ENCODE results near the gene LAMB4. TPM values are rescaled to one million over a fixed set of nuclear protein-coding genes. Genes with fewer than 3 reads are reported as not detected.

LAMB4 gene
- total and polyA plus RNA-seq, 2 of the 4 experiments (the other 2 are of a cell fraction), result 0.12 to 0.18 TPM

- no peak overlapping the region for H4K91ac ChIP-seq (ENCODE audit: insufficient read depth, low read depth, low read length)
- no CpG with 5 or more reads among the region's 2 CpGs for WGBS, 2 experiments (ENCODE audit: extremely low coverage in 2 of 2, insufficient read length in 1 of 2)
- no peak overlapping the region for H3K23ac ChIP-seq (ENCODE audit: low read depth, low read length)
- no peak overlapping the region for H2AK9ac ChIP-seq (replicated peaks; ENCODE audit: low read depth, low read length, poor library complexity)
- H2BK15ac ChIP-seq (ENCODE audit: low read depth, low read length), result no peak overlapping the region
- no peaks in the 10 kb centered on the region for H3K79me1 ChIP-seq (ENCODE audit: low read depth in 1 of 2, low read length in 2 of 2)
- H3K4ac ChIP-seq (ENCODE audit: low read depth, low read length), result peak overlapping the region; percentile 4; the same call in 1 of the 2 replicates
- TF ChIP-seq CTCF (conservative IDR thresholded peaks at IDR 0.05; ENCODE audit: low read depth, low read length), result no peak
- no peak for TF ChIP-seq RCOR1 (IDR thresholded peaks at IDR 0.05; ENCODE audit: insufficient replicate concordance, low read length)
- TF ChIP-seq MAFK (IDR thresholded peaks at IDR 0.05; ENCODE audit: low read depth, low read length), result no peak
- no peak for TF ChIP-seq BHLHE40 (IDR thresholded peaks at IDR 0.05; ENCODE audit: low read depth, low read length)
- no peak for TF ChIP-seq CHD1 (IDR thresholded peaks at IDR 0.05; ENCODE audit: low read depth, low read length)
- no peak for TF ChIP-seq MXI1 (IDR thresholded peaks at IDR 0.05; ENCODE audit: borderline replicate concordance, low read depth, low read length)
- no peak for TF ChIP-seq RFX5 (IDR thresholded peaks at IDR 0.05; ENCODE audit: low read depth, low read length)
- no peak for TF ChIP-seq ELK1 (IDR thresholded peaks at IDR 0.05; ENCODE audit: borderline replicate concordance, low read depth, low read length)
- TF ChIP-seq SMC3 (IDR thresholded peaks at IDR 0.05; ENCODE audit: low read depth, low read length), result no peak
- TF ChIP-seq USF2 (IDR thresholded peaks at IDR 0.05; ENCODE audit: low read depth, low read length), result no peak
- no peak for TF ChIP-seq MAZ (IDR thresholded peaks at IDR 0.05; ENCODE audit: borderline replicate concordance, low read depth, low read length)
- no peak for TF ChIP-seq RAD21 (IDR thresholded peaks at IDR 0.05; ENCODE audit: low read length)
- no peak for TF ChIP-seq CEBPB (IDR thresholded peaks at IDR 0.05; ENCODE audit: low read depth, low read length)
- TF ChIP-seq POLR2A (IDR thresholded peaks at IDR 0.05; ENCODE audit: low read depth, low read length), result no peak
- no peak for TF ChIP-seq NFE2L2 (IDR thresholded peaks at IDR 0.05; ENCODE audit: low read depth, low read length)
- no peak for TF ChIP-seq FOS (IDR thresholded peaks at IDR 0.05; ENCODE audit: low read depth, low read length)
- 0 out of 4 replicates have a peak overlapping the region, but pooled peaks of 1 of the 2 experiments have one; percentile 1 for H4K8ac ChIP-seq (ENCODE audit: low read depth in 2 of 2, low read length in 2 of 2)
- POLR2A ChIA-PET (ENCODE audit: unreplicated experiment), result no interaction called here
- no TSS peak for BruUV-seq (replicated peaks)
- H3K14ac ChIP-seq (replicated peaks; ENCODE audit: low read depth, low read length), result no peak overlapping the region; the same call in 1 of the 2 replicates
- H2BK5ac ChIP-seq (ENCODE audit: low read depth, low read length, poor library complexity, severe bottlenecking), result no peak overlapping the region
- dilution Hi-C loops (cut with HindIII; ENCODE audit: low sequenced_read_pairs, unreplicated experiment), result no loop called here
- CTCF ChIA-PET, result interaction anchor here (0.9 to 1.3 kb wide), 2 partner anchors 10 to 18 kb away, joined by 3 to 4 read pairs; no protein-coding TSS in a partner anchor
- H2BK20ac ChIP-seq (ENCODE audit: low read depth, low read length), result no peak overlapping the region
- no peaks in the 10 kb centered on the region for H3K27me3 ChIP-seq (ENCODE audit: control insufficient read depth, insufficient read depth, low read length)
- no peak overlapping the region for H4K5ac ChIP-seq (ENCODE audit: low read depth, low read length)
- no peak overlapping the region; the same call in 1 of the 2 replicates for H3K56ac ChIP-seq (ENCODE audit: extremely low read depth, insufficient read depth, low read length)
- H3K9ac ChIP-seq (ENCODE audit: low read depth, low read length), result no peak overlapping the region
- H3K36me3 ChIP-seq (ENCODE audit: control insufficient read depth, insufficient read depth, low read length), result no peaks in the 10 kb centered on the region
- H2AK5ac ChIP-seq (ENCODE audit: low read depth, low read length), result no peak overlapping the region
- in situ Hi-C loops (cut with MboI; ENCODE audit: low sequenced_read_pairs), result no loop called here
- peaks cover 6% of the 10 kb centered on the region; the same call in 1 of the 2 replicates for H3K9me1 ChIP-seq (ENCODE audit: insufficient read depth, low read length)
- H3K4me2 ChIP-seq (ENCODE audit: low read depth, low read length), result no peak overlapping the region
- no peak overlapping the region for H3K18ac ChIP-seq (ENCODE audit: low read depth, low read length)
- no peak overlapping the region for H3K4me3 ChIP-seq (ENCODE audit: insufficient read depth, low read depth, low read length)
- no peak overlapping the region for H3K27ac ChIP-seq (ENCODE audit: insufficient read depth, low read length)
- intact Hi-C loops (cut with micrococcal nuclease), result loop anchor here (5.0 kb wide), 1 partner anchor 43 kb away; no protein-coding TSS in a partner anchor
- H2AFZ ChIP-seq (replicated peaks; ENCODE audit: low read length, poor library complexity), result peak overlapping the region; percentile 16
- H4K20me1 ChIP-seq (ENCODE audit: insufficient read depth, low read length), result no peaks in the 10 kb centered on the region
- no peaks in the 10 kb centered on the region for H3K9me3 ChIP-seq (ENCODE audit: control insufficient read depth, insufficient read depth, low read length)
- peak; percentile 76 for ATAC-seq (ENCODE audit: low read depth)
- peak overlapping the region; percentile 12; the same call in 1 of the 2 replicates for H2BK120ac ChIP-seq (ENCODE audit: low read depth, low read length)
- DNase-seq, result no peak
- peaks cover 8% of the 10 kb centered on the region for H3K4me1 ChIP-seq (ENCODE audit: control insufficient read depth, insufficient read depth, low read length)
Measured at GRCh38 chr7:108034586-108034985, 95.6 kb downstream of the LAMB4 start.
